ENCODE data around the gene PBOV1.

DNA sequence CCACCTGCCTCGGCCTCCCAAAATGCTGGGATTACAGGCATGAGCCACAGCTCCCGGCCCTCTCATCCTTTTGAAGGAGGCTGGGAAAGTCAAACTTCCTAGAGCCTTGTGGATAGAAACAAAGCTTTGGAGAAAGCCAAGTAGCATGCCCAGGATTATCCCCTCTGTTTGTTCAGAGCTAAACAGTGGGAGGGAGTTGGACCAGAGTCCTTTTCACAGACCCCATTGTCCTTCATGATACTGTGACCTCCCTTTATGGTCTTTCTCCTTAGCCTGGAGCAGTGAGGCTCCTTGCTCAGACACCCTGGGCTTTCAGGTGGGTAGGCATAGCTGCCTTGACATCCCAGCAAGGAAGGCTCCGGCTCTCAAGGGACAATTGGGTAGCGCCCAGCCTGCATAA, 31.1 kb downstream of the PBOV1 start:
- TF ChIP-seq, protein P1, sequence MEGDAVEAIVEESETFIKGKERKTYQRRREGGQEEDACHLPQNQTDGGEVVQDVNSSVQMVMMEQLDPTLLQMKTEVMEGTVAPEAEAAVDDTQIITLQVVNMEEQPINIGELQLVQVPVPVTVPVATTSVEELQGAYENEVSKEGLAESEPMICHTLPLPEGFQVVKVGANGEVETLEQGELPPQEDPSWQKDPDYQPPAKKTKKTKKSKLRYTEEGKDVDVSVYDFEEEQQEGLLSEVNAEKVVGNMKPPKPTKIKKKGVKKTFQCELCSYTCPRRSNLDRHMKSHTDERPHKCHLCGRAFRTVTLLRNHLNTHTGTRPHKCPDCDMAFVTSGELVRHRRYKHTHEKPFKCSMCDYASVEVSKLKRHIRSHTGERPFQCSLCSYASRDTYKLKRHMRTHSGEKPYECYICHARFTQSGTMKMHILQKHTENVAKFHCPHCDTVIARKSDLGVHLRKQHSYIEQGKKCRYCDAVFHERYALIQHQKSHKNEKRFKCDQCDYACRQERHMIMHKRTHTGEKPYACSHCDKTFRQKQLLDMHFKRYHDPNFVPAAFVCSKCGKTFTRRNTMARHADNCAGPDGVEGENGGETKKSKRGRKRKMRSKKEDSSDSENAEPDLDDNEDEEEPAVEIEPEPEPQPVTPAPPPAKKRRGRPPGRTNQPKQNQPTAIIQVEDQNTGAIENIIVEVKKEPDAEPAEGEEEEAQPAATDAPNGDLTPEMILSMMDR (conservative IDR thresholded peaks at IDR 0.05) = no peak
- TF ChIP-seq EZH2 (IDR thresholded peaks at IDR 0.05; ENCODE audit: low read depth) = no peak
